ENCODE measurements around the gene HRH1.
A peak's percentile ranks its signal among the peaks of the same experiment; 100 is the strongest.
"Not testable (repeated sequence)": the region's sequence is repeated elsewhere in the genome, so short reads cannot be mapped to it uniquely, and the experiment has no call there.

Gene HRH1

DNA sequence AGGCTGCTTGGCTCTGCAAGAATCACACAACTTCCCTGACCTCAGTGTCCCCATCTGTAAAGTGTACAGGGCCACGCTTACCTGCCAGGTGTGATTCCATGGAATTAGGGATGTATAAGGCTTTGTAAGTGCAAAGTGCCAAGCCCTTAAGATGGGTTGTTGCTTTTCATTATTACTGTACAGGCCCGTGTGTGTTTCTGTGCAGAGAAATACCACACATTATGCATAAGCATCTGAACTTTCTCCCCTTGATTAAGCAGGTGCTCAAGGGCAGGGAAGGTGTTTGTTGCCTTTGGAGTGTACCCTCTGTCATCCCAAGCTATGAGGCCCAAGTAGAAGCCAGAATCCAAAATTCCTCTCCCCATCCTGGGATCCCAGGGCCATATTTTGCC is 13.6 kb upstream of the HRH1 start:
- no peak for DNase-seq (ENCODE audit: low spot score)

GRCh38 chr3:11143476-11143875 is 10.8 kb upstream of the HRH1 start:
- DNase-seq (ENCODE audit: low spot score): peak; percentile 82

DNA sequence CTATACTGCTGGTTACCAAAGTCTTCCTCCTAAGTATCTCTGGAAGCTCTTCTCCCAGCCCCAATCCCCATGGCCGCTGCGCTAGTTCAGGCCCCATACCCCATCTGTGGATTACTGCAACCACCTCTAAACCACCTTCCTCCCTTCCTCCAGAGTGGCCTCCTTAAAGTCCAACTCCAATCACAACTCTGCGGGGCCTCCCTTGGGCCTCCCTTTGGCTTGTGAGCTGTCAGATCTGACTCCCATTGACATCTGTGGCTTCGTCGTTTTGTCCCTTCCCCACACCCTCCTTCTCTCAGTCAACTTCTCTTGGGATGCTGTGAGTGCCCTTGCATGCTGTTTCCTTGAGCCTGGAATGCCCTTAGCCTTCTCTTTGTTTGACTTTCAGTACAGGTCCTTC is 9.3 kb upstream of the HRH1 start:
- DNase-seq (ENCODE audit: low spot score): no peak

DNA sequence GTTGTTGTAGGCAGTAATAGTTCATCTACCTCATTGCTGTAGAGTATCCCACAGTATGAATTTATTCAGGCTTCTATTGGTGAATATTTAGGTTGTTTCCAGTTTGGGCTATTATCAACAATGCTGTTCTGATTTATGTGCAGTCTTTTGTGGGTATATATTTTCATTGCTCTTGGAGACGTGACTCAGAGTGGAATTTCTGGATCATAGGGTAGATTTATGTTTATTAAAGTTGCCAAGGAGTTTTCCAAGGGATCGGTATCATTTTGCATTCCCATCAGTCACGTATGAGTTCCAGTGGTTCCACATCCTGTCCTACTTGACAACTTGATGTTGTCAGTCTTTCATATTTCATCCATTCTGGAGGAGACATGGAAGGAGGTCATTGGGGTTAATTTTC is 8.4 kb upstream of the HRH1 start:
- DNase-seq (ENCODE audit: low spot score): peak; percentile 85

DNA sequence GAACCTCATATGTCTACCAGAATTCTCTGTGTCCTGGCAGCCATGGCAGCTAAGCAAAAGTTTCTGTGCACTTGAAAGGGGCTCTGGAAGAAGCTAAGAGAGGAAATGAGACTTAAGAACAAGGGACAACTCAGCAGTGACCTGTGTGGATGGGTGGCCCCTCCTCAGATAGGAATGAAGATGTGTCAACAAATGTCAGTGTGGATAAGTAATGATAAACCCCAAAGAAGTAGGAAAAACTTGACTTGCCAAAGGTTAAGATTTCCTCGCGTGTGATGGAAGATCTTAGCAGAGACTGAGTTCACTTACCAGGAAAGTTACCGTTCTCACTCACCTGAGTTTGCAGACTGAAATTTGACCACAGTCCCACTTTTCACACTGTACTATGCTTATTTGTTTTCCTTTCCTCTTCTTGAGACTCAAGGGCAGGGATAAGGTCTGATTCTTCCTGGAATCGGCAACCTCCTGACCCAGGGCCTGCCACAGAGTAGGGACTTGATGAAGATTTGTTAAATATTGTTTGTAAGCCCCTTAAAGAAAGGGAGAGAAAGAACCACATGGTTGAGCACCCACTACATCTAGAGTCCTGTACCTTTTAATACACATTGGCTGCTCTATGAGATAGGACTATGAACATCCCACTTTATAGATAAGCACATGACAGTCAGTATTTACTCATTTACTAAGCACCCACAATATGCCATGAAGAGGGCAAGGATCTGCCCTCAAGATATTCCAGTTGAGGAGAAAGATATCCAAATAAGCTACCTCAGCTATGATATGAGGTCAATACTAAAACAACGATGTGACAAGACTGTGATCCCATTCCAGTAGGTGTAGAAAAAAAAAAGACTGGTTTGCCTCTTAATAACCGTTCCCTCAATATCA is 7.3 kb upstream of the HRH1 start:
- DNase-seq (ENCODE audit: low spot score): peak; percentile 39

DNA sequence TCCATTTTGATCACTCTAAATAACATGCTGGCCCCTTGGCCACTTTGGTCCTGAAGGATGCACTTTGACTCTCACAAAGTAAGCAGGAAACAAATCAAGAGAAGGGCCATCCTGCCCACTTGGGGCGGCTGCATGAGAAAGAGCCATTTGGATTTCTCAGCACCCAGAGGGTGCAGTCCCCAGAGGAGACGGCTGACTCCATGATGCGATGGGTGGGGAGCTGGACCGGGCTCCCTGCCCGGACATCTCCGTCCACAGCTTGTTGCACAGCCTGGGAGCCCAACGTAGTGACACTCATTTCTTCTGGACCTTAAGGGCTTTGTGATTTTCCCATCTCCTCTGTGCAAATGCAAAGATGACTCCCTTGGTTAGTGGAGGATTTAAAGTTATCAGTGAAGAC is 4.0 kb upstream of the HRH1 start:
- DNase-seq (ENCODE audit: low spot score): no peak

GRCh38 chr3:11152301-11152700 is 2.0 kb upstream of the HRH1 start:
- no peak for DNase-seq (ENCODE audit: low spot score)

DNA sequence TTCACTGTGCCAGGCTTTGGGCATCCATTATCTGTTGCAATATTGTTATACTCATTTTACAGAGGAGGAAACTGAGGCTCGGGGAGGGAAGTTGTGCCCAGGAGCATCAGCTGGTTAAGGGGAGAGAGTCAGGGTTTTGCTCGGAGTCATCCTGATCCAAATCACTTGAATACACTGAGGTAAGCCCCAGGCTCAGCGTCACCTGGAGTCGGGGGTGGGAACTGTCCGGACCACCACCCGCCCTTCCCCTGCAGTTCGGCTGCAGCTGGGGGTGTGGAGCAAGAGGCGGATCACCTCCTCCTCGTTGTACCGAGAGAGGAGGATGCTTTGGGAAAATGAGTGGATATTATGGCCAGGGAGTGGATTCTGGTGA is 646 bp downstream of the HRH1 start:
- DNase-seq (ENCODE audit: low spot score): peak; percentile 50

DNA sequence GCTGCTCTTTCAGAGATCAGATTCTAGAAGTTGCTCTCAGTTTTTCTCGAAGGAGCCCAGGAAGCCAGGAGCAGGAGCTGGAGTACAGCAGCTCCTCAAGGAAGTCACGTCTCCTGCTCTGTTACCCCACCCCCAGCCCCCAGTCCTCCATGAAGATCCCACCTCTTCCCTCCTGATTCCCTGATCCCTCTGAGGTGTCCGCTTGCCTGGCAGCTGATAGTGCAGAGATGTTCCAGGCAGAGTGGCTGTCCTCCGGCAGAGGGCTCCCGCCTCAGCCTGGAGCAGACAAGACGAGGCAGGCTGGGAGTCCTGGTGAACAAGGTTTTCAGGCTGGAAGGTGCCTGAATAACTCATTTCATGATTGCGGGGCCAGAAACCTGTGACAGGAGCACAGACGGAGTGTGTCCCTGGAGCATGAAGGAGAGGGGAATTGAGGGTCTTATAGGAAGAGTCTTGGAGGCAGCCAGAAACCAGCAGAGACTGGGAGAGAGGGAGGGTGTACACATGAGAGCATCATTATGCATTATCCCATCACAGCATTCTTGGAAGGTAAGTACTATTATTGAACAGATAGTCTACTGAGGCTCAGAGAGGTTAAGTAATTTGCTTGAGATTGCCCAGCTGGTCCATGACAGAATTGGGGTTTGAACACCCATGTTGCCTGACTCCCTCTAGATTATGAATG is 1.2 kb downstream of the HRH1 start:
- DNase-seq (ENCODE audit: low spot score): peak; percentile 84

DNA sequence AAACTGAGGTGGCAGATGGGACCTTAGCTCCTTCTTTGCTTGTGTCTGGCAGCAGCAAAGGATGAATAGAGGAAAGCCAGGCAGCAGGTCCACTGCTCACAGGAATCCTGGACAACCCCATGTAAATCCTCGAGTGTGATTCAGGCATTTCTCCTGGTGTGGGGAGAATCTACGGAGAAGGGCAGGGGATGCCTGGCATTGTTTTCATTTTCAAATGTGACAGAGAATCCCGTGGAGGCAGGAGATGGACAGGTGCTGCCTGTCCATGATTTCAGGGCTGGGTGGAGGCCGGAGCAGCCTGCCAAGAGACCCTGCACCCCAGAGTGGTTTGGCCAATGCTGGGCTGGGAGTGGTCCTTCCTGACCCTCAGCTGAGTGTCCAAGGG is 1.7 kb downstream of the HRH1 start:
- DNase-seq (ENCODE audit: low spot score): no peak

DNA sequence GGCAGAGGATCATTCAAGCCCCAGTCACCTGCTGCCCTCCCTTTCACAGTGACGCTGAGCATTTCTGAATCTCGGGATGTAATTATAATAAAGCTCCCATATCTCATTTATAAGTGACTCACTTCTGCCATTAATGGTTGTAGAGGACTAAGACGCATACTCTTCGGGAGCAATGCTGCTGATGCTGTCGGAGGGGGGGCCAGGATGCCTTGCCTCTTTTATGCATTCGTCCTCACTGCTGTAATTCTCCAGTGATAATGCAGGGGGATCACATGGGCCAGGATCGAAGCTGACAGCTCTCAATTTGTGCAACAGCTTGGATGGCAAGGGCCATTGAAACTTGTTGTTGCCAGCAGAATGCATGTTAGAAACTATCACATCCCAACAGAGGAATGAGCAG is 3.1 kb downstream of the HRH1 start:
- no peak for DNase-seq (ENCODE audit: low spot score)

- DNase-seq (ENCODE audit: low spot score): no peak
Measured at GRCh38 chr3:11159421-11159904, 5.2 kb downstream of the HRH1 start.

DNA sequence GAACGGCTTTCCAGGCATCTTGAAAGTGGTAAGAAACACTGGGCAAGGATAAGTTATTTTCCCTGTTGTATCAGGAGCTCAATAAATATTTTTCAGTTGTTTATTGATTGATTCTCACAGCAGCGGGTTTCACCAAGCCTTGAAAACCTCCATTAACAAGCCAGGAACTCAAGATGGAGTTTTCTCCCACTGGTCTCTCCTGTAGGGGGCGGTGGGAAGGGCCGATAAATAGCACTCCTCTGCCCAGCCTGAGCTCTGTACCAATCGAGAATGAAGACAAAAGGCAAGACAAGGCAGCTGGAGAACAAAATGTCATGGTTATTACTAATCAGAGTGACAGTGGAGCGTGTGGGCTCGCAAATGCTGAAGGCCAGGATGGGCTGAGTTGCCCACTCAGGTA is 7.4 kb downstream of the HRH1 start:
- DNase-seq (ENCODE audit: low spot score): no peak

DNA sequence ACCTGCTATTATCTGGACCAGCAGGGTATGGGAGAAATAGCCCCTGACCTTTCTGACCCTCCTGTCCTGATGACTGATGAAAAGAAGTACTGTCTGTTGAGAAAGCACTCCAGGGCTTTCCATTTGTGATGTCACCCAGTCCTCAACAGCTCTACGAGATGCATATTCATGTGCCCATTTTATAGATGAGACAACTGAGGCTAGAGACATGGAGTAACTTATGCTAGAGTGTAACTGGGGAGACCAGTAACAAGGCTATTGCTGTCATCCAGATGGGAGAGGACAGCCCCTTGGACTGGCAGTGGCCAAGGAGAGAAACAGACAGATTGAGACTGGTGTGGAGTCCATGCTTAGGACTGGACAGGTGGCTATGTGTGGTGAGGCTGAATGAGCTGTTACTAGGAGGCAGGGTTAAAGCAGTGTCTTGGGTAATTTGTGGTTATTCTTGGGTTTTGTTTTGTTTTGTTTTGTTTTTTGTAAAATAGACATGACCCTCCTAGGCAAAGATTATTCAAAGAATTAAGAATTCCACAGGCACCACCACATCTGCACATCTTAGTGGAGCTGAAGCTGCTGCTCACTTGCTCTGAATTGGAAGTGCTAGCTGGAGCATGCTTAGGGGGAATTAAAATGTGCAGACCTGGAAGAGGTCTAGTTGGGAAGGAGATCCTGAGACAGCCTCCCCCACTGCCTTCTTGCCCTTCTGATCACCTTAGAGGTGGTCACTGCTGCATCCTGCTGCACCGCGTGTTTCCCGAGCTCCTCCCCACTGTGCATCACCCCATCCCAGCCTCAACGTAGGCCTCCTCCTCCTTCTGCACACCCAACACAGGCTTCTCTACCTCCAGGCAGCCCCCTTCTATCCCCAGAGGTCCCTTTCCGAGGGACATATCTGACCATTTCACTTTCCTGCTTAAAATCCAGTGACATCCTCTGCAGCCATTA is 8.4 kb downstream of the HRH1 start:
- DNase-seq (ENCODE audit: low spot score): no peak

GRCh38 chr3:11164607-11165006 is 10.3 kb downstream of the HRH1 start:
- DNase-seq (ENCODE audit: low spot score): no peak

- no peak for DNase-seq (ENCODE audit: low spot score)
Measured at GRCh38 chr3:11165476-11165875, 11.2 kb downstream of the HRH1 start.

- not testable (repeated sequence) for DNase-seq (ENCODE audit: low spot score)
Measured at GRCh38 chr3:11166807-11167400, 12.6 kb downstream of the HRH1 start.

GRCh38 chr3:11167590-11167989 is 13.3 kb downstream of the HRH1 start:
- DNase-seq (ENCODE audit: low spot score): peak; percentile 35

DNA sequence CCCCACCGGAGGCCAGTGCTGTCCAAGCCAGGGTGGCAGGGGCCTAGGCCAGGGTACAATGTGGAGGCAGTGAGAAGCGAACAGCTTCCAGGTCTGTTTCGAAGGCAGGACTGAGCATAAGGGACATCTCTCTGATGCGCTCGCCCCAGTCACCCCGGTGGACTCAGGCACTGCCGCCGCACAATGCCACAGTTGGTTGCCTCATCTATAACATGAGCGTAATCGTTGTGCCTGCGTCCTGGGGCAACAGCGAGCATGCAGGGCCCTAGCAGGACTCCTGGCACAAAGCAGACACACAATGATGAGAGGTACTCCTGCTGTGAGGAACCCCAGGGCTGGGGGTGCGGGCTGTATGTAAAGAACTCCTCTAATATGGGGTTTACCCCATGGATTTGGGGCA is 14.1 kb downstream of the HRH1 start:
- no peak for DNase-seq (ENCODE audit: low spot score)

GRCh38 chr3:11168881-11169805 is 14.8 kb downstream of the HRH1 start:
- no peak for DNase-seq (ENCODE audit: low spot score)

Data from kidney tubule cell (primary cell).